Measurements from ENCODE around the gene KLHL42. TPM values are rescaled to one million over a fixed set of nuclear protein-coding genes. Genes with fewer than 3 reads are reported as not detected.
A peak's percentile ranks its signal among the peaks of the same experiment; 100 is the strongest.

KLHL42 gene
- total RNA-seq, 1 experiment from 2014 or later: 23.7 TPM

DNA sequence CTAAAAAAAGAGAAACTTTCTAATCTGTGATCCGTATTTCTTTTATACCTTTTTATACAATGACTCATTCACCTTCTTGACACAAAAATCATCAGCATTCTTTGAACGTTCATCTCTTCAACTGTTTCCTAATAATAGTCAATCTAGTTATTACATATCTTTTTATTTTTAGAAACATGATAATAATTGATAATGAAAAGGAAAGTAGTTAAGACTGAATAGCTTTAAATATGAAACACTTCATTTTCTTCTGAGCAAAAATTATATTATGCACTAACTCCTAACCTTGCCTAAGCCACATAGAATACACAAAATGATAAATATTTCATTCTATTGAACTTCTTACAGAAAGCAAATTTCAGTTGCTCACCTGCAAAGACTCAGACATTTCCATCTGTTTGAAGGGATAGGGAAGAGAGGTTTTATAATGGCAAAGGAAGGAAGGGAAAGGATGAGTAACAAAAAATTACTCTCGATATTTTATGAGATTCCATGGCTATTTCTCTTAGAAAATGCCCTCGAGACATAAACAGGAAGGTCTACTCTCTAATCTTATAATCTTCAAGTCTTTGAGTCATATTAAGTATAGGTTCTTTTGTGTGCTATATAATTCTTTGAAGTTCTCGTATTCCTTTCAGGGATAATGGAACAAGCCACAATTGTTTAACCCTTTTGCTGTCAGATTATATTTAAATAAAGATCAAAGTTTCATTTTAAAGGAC, 7.5 kb upstream of the KLHL42 start:
- no peaks in the 10 kb centered on the region for H3K27me3 ChIP-seq (ENCODE audit: low read length)
- no peaks in the 10 kb centered on the region for H3K9me2 ChIP-seq (replicated peaks; ENCODE audit: insufficient read depth, low read length)
- H3K4me2 ChIP-seq (ENCODE audit: low read depth, low read length, poor library complexity, severe bottlenecking): no peak overlapping the region
- no peaks in the 10 kb centered on the region for H3K36me3 ChIP-seq (ENCODE audit: insufficient read depth, low read length)
- DNase-seq: no peak
- no peak overlapping the region for H3K4me3 ChIP-seq (ENCODE audit: low read length)
- no peaks in the 10 kb centered on the region for H4K20me1 ChIP-seq (ENCODE audit: insufficient read depth, low read depth, low read length)
- no peaks in the 10 kb centered on the region for H3K9me3 ChIP-seq (ENCODE audit: low read length)
- H3K9ac ChIP-seq (ENCODE audit: low read length): no peak overlapping the region
- no peaks in the 10 kb centered on the region for H3K4me1 ChIP-seq (ENCODE audit: low read length)
- H3K79me2 ChIP-seq (ENCODE audit: low read length): no peaks in the 10 kb centered on the region
- H3K27ac ChIP-seq (ENCODE audit: low read length): no peak overlapping the region
- H2AFZ ChIP-seq (ENCODE audit: low read length): no peak overlapping the region

DNA sequence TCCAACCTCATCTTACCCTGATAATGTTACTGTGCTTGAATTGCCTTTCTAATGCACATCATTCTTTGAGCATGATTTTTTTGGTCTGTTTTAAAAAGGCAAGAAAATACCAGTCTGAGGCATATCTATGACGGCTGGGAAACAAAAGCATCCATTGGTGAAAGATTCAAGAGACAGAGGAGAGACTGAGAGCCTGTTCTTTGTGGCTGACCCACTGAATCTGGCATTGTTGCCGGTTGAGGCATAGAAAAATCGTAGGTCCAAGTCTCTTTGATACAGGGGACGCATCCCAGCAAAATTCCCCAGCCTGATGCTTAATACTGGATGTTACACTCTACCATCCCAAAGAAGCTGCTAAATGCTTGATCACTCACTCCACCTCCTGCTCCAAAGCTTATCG, 2.9 kb upstream of the KLHL42 start:
- Histone ChIP-seq H3K4me2 (ENCODE audit: low read depth, low read length, poor library complexity, severe bottlenecking) (no peak overlapping the region), H3K27me3 (ENCODE audit: low read length) (no peaks in the 10 kb centered on the region), H3K27ac (ENCODE audit: low read length) (no peak overlapping the region), H3K79me2 (ENCODE audit: low read length) (peaks cover 25% of the 10 kb centered on the region), H3K4me3 (ENCODE audit: low read length) (no peak overlapping the region), H3K9me2 (replicated peaks; ENCODE audit: insufficient read depth, low read length) (no peaks in the 10 kb centered on the region), H2AFZ (ENCODE audit: low read length) (no peak overlapping the region), H3K9me3 (ENCODE audit: low read length) (no peaks in the 10 kb centered on the region), H3K4me1 (ENCODE audit: low read length) (peaks cover 24% of the 10 kb centered on the region), H3K9ac (ENCODE audit: low read length) (no peak overlapping the region), H3K36me3 (ENCODE audit: insufficient read depth, low read length) (peaks cover 2% of the 10 kb centered on the region; the same call in 1 of the 2 replicates), H4K20me1 (ENCODE audit: insufficient read depth, low read depth, low read length) (no peaks in the 10 kb centered on the region)
- no peak for DNase-seq

DNA sequence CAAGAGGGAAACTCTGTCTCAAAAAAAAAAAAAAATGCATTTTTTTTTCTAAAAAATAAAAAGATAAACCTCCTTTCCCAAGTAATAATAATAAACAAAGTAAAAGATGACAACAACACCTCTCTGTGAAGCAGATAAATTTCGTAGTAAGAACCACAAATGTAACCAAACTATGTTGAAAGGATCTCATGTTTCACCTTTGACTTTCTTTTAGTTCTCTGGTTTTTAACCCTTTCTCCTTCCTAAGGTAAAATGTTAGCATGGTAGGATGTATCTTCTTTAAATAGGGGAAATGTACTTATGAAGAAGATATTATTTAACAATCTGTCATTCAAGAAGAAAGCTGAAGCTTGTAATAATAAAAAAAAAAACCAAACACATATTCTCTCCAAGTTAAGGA, 1.8 kb upstream of the KLHL42 start:
- no peak overlapping the region for H3K9ac ChIP-seq (ENCODE audit: low read length)
- DNase-seq: no peak
- H3K9me2 ChIP-seq (replicated peaks; ENCODE audit: insufficient read depth, low read length): no peaks in the 10 kb centered on the region
- H3K27ac ChIP-seq (ENCODE audit: low read length): no peak overlapping the region
- H2AFZ ChIP-seq (ENCODE audit: low read length): no peak overlapping the region
- no peaks in the 10 kb centered on the region for H3K9me3 ChIP-seq (ENCODE audit: low read length)
- H4K20me1 ChIP-seq (ENCODE audit: insufficient read depth, low read depth, low read length): no peaks in the 10 kb centered on the region
- H3K27me3 ChIP-seq (ENCODE audit: low read length): no peaks in the 10 kb centered on the region
- H3K36me3 ChIP-seq (ENCODE audit: insufficient read depth, low read length): peaks cover 4% of the 10 kb centered on the region
- H3K4me1 ChIP-seq (ENCODE audit: low read length): peaks cover 30% of the 10 kb centered on the region
- peaks cover 34% of the 10 kb centered on the region for H3K79me2 ChIP-seq (ENCODE audit: low read length)
- H3K4me3 ChIP-seq (ENCODE audit: low read length): no peak overlapping the region
- H3K4me2 ChIP-seq (ENCODE audit: low read depth, low read length, poor library complexity, severe bottlenecking): peak overlapping the region; percentile 88

DNA sequence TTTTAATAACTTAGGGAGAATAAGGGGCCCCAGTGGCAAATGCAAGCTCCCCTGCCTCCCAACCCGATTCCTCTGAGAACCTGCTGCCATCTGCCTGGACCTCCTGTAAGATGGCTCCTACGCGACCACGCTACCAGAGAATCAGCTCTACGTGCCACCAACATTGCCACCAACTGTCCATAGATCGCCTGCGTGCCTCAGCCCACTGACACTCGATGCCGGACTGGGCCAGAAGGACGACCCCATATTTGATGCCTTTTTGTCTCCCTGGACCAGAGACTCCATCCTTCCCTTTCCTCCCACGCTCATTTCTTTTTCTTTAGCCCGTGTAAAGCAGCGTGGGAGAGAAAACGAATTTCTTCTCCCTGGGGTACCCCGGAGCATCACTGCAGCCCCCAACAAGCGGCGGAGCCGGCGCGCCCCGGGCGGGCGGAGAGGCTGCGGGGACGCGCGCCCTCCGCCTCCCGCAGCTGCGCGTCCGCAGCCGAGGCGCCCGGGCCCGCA, 565 bp upstream of the KLHL42 start:
- Histone ChIP-seq H3K36me3 (ENCODE audit: insufficient read depth, low read length) (peaks cover 4% of the 10 kb centered on the region), H3K4me1 (ENCODE audit: low read length) (peaks cover 30% of the 10 kb centered on the region), H2AFZ (ENCODE audit: low read length) (peak overlapping the region; percentile 8; the same call in 1 of the 2 replicates), H3K9me2 (replicated peaks; ENCODE audit: insufficient read depth, low read length) (no peaks in the 10 kb centered on the region), H3K27me3 (ENCODE audit: low read length) (no peaks in the 10 kb centered on the region), H3K9ac (ENCODE audit: low read length) (peak overlapping the region; percentile 88), H3K27ac (ENCODE audit: low read length) (peak overlapping the region; percentile 51), H3K4me2 (ENCODE audit: low read depth, low read length, poor library complexity, severe bottlenecking) (peak overlapping the region; percentile 88), H3K4me3 (ENCODE audit: low read length) (peak overlapping the region; percentile 90), H3K9me3 (ENCODE audit: low read length) (no peaks in the 10 kb centered on the region), H4K20me1 (ENCODE audit: insufficient read depth, low read depth, low read length) (no peaks in the 10 kb centered on the region), H3K79me2 (ENCODE audit: low read length) (peaks cover 46% of the 10 kb centered on the region)
- DNase-seq: peak; percentile 76

DNA sequence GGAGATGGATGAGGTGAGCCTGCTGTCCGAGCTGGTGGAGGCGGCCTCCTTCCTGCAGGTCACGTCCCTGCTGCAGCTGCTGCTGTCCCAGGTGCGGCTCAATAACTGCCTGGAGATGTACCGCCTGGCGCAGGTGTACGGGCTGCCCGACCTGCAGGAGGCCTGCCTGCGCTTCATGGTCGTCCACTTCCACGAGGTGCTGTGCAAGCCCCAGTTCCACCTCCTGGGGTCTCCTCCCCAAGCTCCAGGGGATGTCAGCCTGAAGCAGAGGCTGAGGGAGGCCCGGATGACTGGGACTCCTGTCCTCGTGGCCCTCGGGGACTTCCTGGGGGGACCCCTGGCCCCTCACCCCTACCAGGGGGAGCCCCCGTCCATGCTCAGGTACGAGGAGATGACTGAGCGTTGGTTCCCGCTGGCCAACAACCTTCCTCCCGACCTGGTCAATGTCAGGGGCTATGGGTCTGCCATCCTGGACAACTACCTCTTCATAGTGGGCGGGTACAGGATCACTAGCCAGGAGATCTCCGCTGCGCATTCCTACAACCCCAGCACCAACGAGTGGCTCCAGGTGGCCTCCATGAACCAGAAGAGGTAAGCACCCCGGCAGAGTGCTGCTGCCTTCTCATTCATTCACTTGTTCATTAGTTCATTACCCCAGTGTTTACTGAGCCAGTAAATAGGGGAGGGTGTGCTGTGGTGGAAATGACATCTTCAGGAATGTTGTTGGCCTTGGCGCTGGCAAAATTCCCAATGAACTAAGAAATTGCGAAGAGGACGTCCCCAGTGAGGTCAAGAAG, 777 bp downstream of the KLHL42 start:
- Histone ChIP-seq H3K27me3 (ENCODE audit: low read length) (no peaks in the 10 kb centered on the region), H3K27ac (ENCODE audit: low read length) (peak overlapping the region; percentile 51), H3K4me2 (ENCODE audit: low read depth, low read length, poor library complexity, severe bottlenecking) (peak overlapping the region; percentile 88), H3K9ac (ENCODE audit: low read length) (peak overlapping the region; percentile 88), H2AFZ (ENCODE audit: low read length) (peak overlapping the region; percentile 42; the same call in 1 of the 2 replicates), H3K79me2 (ENCODE audit: low read length) (peaks cover 59% of the 10 kb centered on the region), H4K20me1 (ENCODE audit: insufficient read depth, low read depth, low read length) (no peaks in the 10 kb centered on the region), H3K4me3 (ENCODE audit: low read length) (peak overlapping the region; percentile 90), H3K4me1 (ENCODE audit: low read length) (peaks cover 38% of the 10 kb centered on the region), H3K36me3 (ENCODE audit: insufficient read depth, low read length) (peaks cover 4% of the 10 kb centered on the region), H3K9me2 (replicated peaks; ENCODE audit: insufficient read depth, low read length) (no peaks in the 10 kb centered on the region), H3K9me3 (ENCODE audit: low read length) (no peaks in the 10 kb centered on the region)
- peak; percentile 73 for DNase-seq

DNA sequence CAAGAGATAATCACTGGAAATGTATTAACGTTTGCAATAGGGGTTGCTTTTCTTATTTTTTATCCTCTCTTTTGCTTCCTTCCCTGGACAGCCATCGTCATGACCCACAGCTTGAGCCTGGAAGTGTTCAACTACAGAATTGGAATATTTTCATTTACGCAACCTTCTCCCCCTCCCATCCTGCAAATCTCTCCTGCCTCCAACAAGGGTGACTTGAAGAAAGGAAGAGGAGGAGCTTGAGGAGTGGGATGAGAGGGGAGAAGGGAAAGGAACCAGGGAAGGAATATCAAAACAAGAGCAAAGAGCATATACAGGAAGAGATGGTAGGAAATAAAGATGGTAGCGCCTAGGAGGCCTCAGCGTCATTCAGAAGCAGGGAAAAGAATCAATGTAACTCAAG, 1.6 kb downstream of the KLHL42 start:
- peaks cover 4% of the 10 kb centered on the region for H3K36me3 ChIP-seq (ENCODE audit: insufficient read depth, low read length)
- no peaks in the 10 kb centered on the region for H4K20me1 ChIP-seq (ENCODE audit: insufficient read depth, low read depth, low read length)
- H3K4me2 ChIP-seq (ENCODE audit: low read depth, low read length, poor library complexity, severe bottlenecking): peak overlapping the region; percentile 88
- no peak overlapping the region for H3K27ac ChIP-seq (ENCODE audit: low read length)
- no peak for DNase-seq
- H3K9me3 ChIP-seq (ENCODE audit: low read length): no peaks in the 10 kb centered on the region
- peaks cover 67% of the 10 kb centered on the region for H3K79me2 ChIP-seq (ENCODE audit: low read length)
- peak overlapping the region; percentile 90 for H3K4me3 ChIP-seq (ENCODE audit: low read length)
- no peaks in the 10 kb centered on the region for H3K9me2 ChIP-seq (replicated peaks; ENCODE audit: insufficient read depth, low read length)
- peaks cover 42% of the 10 kb centered on the region for H3K4me1 ChIP-seq (ENCODE audit: low read length)
- H3K27me3 ChIP-seq (ENCODE audit: low read length): no peaks in the 10 kb centered on the region
- H3K9ac ChIP-seq (ENCODE audit: low read length): peak overlapping the region; percentile 88
- H2AFZ ChIP-seq (ENCODE audit: low read length): no peak overlapping the region

DNA sequence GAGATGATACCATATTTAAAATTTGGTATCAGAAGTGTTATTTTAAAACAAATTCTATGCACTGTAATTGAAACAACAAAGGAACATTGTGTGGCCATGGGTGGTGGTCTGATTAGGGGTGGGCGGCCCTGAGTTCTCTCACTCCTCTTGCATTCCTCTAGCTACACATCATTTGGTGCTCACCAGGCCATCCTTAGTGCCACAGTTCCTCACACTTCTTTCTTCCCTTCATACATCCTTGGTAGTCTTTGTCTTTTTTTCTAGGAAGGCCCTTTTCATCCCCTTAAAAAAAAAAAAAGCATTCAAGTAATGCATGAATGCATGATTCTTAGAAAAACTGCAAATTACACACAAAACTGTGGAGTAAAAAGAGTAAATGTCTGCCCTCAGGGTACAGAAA, 2.4 kb downstream of the KLHL42 start:
- peaks cover 42% of the 10 kb centered on the region for H3K4me1 ChIP-seq (ENCODE audit: low read length)
- no peak overlapping the region for H3K27ac ChIP-seq (ENCODE audit: low read length)
- H3K79me2 ChIP-seq (ENCODE audit: low read length): peaks cover 74% of the 10 kb centered on the region
- no peaks in the 10 kb centered on the region for H3K27me3 ChIP-seq (ENCODE audit: low read length)
- peak overlapping the region; percentile 88 for H3K4me2 ChIP-seq (ENCODE audit: low read depth, low read length, poor library complexity, severe bottlenecking)
- no peaks in the 10 kb centered on the region for H3K9me3 ChIP-seq (ENCODE audit: low read length)
- peaks cover 4% of the 10 kb centered on the region for H3K36me3 ChIP-seq (ENCODE audit: insufficient read depth, low read length)
- no peaks in the 10 kb centered on the region for H3K9me2 ChIP-seq (replicated peaks; ENCODE audit: insufficient read depth, low read length)
- no peak for DNase-seq
- peak overlapping the region; percentile 88; the same call in 1 of the 2 replicates for H3K9ac ChIP-seq (ENCODE audit: low read length)
- no peaks in the 10 kb centered on the region for H4K20me1 ChIP-seq (ENCODE audit: insufficient read depth, low read depth, low read length)
- H3K4me3 ChIP-seq (ENCODE audit: low read length): peak overlapping the region; percentile 90; the same call in 1 of the 2 replicates
- H2AFZ ChIP-seq (ENCODE audit: low read length): no peak overlapping the region

DNA sequence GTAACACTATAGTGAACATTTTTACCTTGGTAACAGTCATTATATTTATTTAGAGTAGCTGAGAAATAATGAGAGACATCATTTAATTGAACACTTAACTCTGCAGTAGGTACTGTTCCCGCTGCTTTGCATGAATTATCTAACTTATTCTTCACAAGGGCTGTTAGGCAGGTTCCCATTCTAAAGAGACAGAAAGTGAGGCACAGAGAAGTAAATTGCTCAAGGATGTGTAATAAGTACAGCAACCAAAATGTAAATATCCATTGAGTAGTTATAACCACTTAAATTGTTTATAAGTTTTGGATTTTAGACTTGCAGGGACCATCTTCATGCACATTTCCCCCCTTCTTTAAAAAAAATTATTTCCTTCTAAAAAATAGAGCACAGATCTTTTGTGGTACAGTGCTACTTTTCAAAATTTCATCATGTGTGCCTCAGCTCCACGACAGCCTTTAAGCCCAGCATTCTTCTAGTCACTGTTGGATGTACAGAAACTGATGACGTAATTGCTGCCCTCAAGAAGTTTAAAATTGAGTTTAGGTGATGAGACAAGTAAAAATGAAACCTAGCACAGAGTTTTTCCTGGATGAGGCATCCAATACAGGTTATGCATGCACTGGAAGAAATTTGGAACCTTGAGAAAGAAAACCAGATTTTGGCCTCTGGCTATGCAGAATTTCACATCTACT, 6.0 kb downstream of the KLHL42 start:
- Histone ChIP-seq H2AFZ (ENCODE audit: low read length) (no peak overlapping the region), H3K79me2 (ENCODE audit: low read length) (peaks cover 94% of the 10 kb centered on the region), H3K9me2 (replicated peaks; ENCODE audit: insufficient read depth, low read length) (no peaks in the 10 kb centered on the region), H4K20me1 (ENCODE audit: insufficient read depth, low read depth, low read length) (no peaks in the 10 kb centered on the region), H3K4me3 (ENCODE audit: low read length) (no peak overlapping the region), H3K27ac (ENCODE audit: low read length) (no peak overlapping the region), H3K27me3 (ENCODE audit: low read length) (no peaks in the 10 kb centered on the region), H3K9me3 (ENCODE audit: low read length) (no peaks in the 10 kb centered on the region), H3K4me2 (ENCODE audit: low read depth, low read length, poor library complexity, severe bottlenecking) (no peak overlapping the region), H3K36me3 (ENCODE audit: insufficient read depth, low read length) (peaks cover 16% of the 10 kb centered on the region), H3K9ac (ENCODE audit: low read length) (no peak overlapping the region), H3K4me1 (ENCODE audit: low read length) (peaks cover 29% of the 10 kb centered on the region)
- DNase-seq: no peak
